Mucosa of descending colon (tissue), 3 donors: Measurements from ENCODE around the gene LSM3. TPM values are rescaled to one million over a fixed set of nuclear protein-coding genes. Genes with fewer than 3 reads are reported as not detected.

Experiments used
- ATAC-seq: fragments of 200-7000 bp; cut with Tn5 transposase; one replicate; pipeline ENCODE4 v1.9.1; 2020; ENCODE audit warnings: mild to moderate bottlenecking, moderate library complexity
- DNase-seq, 3 donors: peaks; one replicate each; pipeline ENCODE4 v3.0.0-alpha.2; 2020
- H3K36me3 ChIP-seq: fragments of 200-600 bp; one replicate; pipeline ENCODE4 v1.8.0; 2021; ENCODE audit warnings: low read depth, mild to moderate bottlenecking
- H3K4me1 ChIP-seq: fragments of 200-600 bp; one replicate; pipeline ENCODE4 v1.8.0; 2021; ENCODE audit warnings: low read depth, mild to moderate bottlenecking
- H3K4me3 ChIP-seq: fragments of 200-600 bp; one replicate; pipeline ENCODE4 v1.8.0; 2021; ENCODE audit warnings: mild to moderate bottlenecking
- H3K9me3 ChIP-seq: fragments of 200-600 bp; one replicate; pipeline ENCODE4 v1.8.0; 2021; ENCODE audit warnings: mild to moderate bottlenecking
- intact Hi-C, 2 donors: fragments of 100-400 bp; cut with DNase I in 1 of 2; cut with micrococcal nuclease in 1 of 2; formaldehyde crosslinking; loops; one replicate each; pipeline versions ENCODE4 v1.11.0 to v1.11.1; 2022; cut with DNase I, micrococcal nuclease
- total RNA-seq, 3 donors: library from RNA; stranded (reverse); fragmentation: NEBNext Ultra II Directional in 2 of 3; extraction: Animal tissue kit (Norgen Biotek cat#: 25700) in 2 of 3; gene quantifications; one replicate each; pipeline versions ENCODE4 v1.2.1 to v1.2.4, GENCODE V29; 2021 to 2023
- TF ChIP-seq, protein P1 (sequence below): fragments of 200-600 bp; IDR thresholded peaks from one replicate; pipeline ENCODE4 v1.8.0; 2022; ENCODE audit warnings: antibody characterized with exemption, mild to moderate bottlenecking
- donor health status: DM: no; HTN: no; CAD: no; lungs with moderate emphysema.
- donor health status: DM: no; HTN: no; CAD: no.
- donor health status: DM: no; HTN: yes; CAD: no.

LSM3 gene
- total RNA-seq, 3 donors from 2014 or later: 8.3 to 13.1 (median 9.8) TPM

DNA sequence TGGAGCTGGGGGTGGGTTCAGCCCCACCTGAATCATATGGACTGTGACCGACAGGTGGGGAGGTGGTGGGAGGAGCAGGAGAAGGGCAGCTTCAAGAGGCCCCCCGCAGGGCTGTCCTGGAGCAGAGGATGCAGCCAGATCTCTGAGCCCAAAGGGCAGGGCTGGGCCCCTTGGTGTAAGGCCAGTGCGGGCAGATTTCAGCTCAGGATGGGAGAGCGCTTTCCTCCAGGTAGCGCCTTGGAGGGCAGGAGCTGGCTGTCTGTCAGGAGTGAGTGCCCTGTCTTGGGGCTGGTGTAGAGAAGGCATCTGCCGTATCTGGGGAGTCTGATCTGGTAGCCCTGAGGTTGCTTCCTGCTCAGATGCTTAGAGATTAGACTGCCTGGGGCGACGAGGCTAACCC, 46.5 kb upstream of the LSM3 start:
- Histone ChIP-seq H3K36me3 (peaks cover 16% of the 10 kb centered on the region), H3K9me3 (no peaks in the 10 kb centered on the region), H3K4me1 (peaks cover 4% of the 10 kb centered on the region), H3K4me3 (no peak overlapping the region)
- TF ChIP-seq, protein P1, sequence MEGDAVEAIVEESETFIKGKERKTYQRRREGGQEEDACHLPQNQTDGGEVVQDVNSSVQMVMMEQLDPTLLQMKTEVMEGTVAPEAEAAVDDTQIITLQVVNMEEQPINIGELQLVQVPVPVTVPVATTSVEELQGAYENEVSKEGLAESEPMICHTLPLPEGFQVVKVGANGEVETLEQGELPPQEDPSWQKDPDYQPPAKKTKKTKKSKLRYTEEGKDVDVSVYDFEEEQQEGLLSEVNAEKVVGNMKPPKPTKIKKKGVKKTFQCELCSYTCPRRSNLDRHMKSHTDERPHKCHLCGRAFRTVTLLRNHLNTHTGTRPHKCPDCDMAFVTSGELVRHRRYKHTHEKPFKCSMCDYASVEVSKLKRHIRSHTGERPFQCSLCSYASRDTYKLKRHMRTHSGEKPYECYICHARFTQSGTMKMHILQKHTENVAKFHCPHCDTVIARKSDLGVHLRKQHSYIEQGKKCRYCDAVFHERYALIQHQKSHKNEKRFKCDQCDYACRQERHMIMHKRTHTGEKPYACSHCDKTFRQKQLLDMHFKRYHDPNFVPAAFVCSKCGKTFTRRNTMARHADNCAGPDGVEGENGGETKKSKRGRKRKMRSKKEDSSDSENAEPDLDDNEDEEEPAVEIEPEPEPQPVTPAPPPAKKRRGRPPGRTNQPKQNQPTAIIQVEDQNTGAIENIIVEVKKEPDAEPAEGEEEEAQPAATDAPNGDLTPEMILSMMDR: no peak
- DNase-seq (no peak), ATAC-seq (no peak)
- intact Hi-C loops: no loop called here

DNA sequence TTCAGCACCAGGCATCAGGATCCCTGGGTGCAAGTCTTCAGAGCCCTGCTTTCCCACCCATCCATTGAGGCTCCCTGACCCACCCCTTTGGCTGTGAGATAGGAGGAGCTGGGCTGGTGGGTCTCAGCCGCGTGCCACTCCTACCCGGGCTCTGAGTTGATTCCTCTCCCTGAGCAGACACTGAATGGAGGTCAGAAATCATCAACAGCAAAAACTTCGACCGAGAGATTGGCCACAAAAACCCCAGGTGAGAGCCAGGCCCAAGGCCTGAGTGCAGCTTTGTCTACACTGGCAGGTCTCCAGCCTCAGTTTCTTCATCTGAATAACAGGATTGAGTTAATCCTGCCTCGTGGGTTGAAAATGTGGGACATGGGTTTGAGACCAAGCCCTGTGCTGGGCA, 45.9 kb upstream of the LSM3 start:
- TF ChIP-seq, protein P1: no peak
- H3K36me3 ChIP-seq: peaks cover 16% of the 10 kb centered on the region
- peaks cover 4% of the 10 kb centered on the region for H3K4me1 ChIP-seq
- ATAC-seq: no peak
- H3K4me3 ChIP-seq: no peak overlapping the region
- intact Hi-C loops: no loop called here
- no peaks in the 10 kb centered on the region for H3K9me3 ChIP-seq
- no peak for DNase-seq

DNA sequence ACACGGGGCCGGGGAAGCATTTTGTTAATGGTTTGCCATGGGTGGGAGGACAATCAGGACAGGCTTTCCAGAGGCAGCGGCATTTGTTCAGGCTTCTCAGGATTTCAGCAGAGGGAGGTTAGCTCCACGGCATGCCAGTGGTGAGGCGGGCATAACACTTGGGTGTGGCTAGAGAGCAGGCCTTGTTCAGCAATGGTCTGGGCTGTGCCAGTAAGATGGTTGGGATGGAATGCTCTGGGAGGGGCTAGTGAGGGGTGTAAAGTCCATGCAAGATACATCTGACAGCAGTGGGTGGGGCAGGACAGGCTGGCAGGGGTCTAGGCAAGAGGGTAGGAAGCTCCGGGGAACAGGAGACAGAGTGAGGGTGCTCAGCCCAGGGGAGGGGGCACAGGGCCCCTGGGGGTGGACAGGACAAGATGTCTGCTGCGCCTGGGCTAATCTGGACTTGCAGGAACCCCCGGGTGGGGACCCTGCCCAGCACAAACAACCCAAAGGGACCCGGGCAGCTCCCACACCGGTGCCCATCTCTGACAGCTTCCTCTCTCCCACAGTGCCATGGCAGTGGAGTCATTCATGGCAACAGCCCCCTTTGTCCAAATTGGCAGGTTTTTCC, 45.3 kb upstream of the LSM3 start:
- peak in 2 of 3 donors; percentile 68 to 78 for DNase-seq
- ATAC-seq: peak; percentile 90
- H3K4me3 ChIP-seq: no peak overlapping the region
- intact Hi-C loops: no loop called here
- TF ChIP-seq, protein P1: no peak
- H3K9me3 ChIP-seq: no peaks in the 10 kb centered on the region
- H3K36me3 ChIP-seq: peaks cover 16% of the 10 kb centered on the region
- H3K4me1 ChIP-seq: peaks cover 4% of the 10 kb centered on the region

DNA sequence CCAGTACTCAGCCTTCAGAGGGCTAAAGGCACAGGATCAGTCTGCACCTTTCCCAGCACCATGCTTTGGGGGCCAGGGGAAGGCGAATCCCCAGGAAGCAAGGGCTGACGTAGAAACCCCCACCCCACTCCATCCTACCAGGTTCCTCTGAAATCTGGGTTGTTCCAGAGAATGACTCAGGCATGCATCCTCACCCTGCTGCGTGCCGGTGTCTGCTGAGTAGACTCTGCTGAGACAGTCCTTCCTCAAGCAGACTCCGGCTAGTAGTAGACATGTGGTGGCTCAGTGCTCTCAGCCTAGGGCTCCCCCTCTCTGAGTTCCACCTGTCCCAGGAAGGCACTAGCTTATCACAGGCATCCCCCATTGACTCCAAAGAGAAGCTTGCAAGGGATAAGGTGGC, 44.7 kb upstream of the LSM3 start:
- no peaks in the 10 kb centered on the region for H3K9me3 ChIP-seq
- H3K36me3 ChIP-seq: peaks cover 16% of the 10 kb centered on the region
- H3K4me3 ChIP-seq: no peak overlapping the region
- TF ChIP-seq, protein P1: no peak
- ATAC-seq (no peak), DNase-seq (no peak)
- H3K4me1 ChIP-seq: peaks cover 4% of the 10 kb centered on the region
- intact Hi-C loops: no loop called here

DNA sequence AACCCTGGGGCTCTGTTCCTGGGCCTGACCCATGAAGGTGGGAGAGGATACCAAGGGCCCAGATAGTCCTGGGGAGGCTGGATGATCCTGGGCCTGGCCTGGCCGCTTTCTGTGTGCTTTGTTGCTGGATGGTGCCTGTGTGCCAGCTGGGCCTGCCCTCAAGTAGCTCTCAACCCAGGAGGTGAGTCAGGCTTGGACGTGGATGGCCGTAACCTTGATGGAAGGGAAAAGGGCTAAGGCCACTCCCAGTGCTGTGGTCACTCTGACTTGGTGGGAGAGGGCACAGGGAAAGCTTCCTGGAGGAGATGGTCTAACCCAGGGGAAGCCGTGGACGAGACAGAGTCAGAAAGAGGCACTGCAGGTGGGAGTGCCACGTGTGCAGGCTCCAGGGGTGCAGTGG, 44.3 kb upstream of the LSM3 start:
- peaks cover 16% of the 10 kb centered on the region for H3K36me3 ChIP-seq
- no peaks in the 10 kb centered on the region for H3K9me3 ChIP-seq
- DNase-seq (no peak), ATAC-seq (no peak)
- intact Hi-C loops: no loop called here
- TF ChIP-seq, protein P1: no peak
- peaks cover 4% of the 10 kb centered on the region for H3K4me1 ChIP-seq
- no peak overlapping the region for H3K4me3 ChIP-seq

DNA sequence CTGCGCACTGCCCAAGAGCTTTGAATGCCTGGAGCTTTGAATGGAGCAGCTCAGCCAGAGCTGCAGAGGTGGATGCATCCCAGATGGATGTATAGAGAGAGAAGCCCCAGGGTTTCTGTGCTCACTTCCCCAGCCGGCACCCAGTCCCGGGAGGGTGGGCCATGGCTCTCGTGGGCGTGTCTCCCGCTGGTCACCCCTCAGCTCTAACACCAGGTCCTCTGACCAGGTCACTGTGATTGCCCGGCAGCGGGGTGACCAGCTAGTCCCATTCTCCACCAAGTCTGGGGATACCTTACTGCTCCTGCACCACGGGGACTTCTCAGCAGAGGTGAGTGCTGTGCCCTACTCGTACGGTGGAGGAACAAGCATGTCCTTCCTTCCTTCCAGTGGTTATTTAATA, 43.0 kb upstream of the LSM3 start:
- Histone ChIP-seq H3K4me3 (no peak overlapping the region), H3K36me3 (peaks cover 12% of the 10 kb centered on the region), H3K9me3 (no peaks in the 10 kb centered on the region), H3K4me1 (peaks cover 4% of the 10 kb centered on the region)
- intact Hi-C loops: no loop called here
- ATAC-seq (no peak), DNase-seq (no peak)
- TF ChIP-seq, protein P1: no peak
